GM12892 (cell line): ENCODE results near the gene PRLR.

ENCODE experiments used
- DNase-seq: peaks from one replicate; pipeline ENCODE4 v3.0.0; 2011; ENCODE audit not compliant: insufficient read length
- FAIRE-seq: peaks from 2 replicates; lab custom pipeline; 2011; peaks lifted over from hg19 to GRCh38; lab: Jason Lieb, UNC
- POLR2A ChIP-seq: IDR thresholded peaks from 2 replicates; pipeline ENCODE4 v1.6.1; 2011; ENCODE audit warnings: low read depth, low read length, control low read depth
- POLR2AphosphoS5 ChIP-seq: IDR thresholded peaks from 2 replicates; pipeline ENCODE4 v1.6.1; 2011; ENCODE audit warnings: low read depth, low read length, control low read depth
- TAF1 ChIP-seq: IDR thresholded peaks from 2 replicates; pipeline ENCODE4 v1.6.1; 2011; ENCODE audit warnings: low read depth, mild to moderate bottlenecking, control low read depth, low read length, borderline replicate concordance

Gene PRLR

DNA sequence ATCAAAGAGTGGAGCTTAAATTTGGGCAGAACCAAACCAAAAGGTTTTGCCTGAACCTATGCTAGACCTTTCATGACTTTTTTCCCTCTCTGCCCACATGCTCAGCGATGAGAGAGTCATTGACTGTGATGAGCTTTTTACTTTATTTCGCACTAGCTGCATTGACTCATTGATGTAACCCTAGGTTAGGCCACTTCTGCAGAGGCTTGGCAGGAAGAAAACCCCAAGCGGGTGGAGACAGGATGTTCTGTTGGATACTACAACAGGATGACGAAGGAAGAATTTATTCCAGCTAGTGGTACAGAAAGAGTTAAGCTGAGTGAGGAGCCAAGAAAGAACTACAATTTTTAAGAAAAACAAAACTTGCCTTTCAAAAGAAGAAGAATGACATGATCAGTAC is 201.0 kb downstream of the PRLR start:
- DNase-seq (no peak), FAIRE-seq (no peak)
- TF ChIP-seq POLR2AphosphoS5, result no peak
- TF ChIP-seq POLR2A, result no peak
- TF ChIP-seq TAF1, result no peak

DNA sequence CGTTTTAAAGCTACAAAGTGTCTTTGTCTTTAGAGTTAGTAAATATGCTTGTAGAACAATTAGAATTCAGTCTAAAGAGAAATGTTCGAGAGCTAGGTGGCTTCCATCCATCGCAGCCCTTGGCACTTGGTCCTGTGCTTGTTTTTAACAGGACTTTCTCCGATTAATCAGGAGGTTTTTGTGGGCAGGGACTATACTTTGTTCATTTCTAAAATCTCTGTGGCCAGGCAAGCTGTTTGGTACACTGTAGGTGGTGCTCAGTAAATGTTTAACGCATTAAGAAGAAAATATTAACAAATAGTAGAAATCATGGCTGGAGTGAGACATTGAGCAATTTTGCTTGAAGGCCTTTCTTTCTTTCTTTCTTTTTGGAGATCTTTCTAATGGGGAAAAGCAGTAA is 203.3 kb downstream of the PRLR start:
- no peak for DNase-seq
- TF ChIP-seq POLR2AphosphoS5 (no peak), POLR2A (no peak), TAF1 (no peak)
- no peak for FAIRE-seq

DNA sequence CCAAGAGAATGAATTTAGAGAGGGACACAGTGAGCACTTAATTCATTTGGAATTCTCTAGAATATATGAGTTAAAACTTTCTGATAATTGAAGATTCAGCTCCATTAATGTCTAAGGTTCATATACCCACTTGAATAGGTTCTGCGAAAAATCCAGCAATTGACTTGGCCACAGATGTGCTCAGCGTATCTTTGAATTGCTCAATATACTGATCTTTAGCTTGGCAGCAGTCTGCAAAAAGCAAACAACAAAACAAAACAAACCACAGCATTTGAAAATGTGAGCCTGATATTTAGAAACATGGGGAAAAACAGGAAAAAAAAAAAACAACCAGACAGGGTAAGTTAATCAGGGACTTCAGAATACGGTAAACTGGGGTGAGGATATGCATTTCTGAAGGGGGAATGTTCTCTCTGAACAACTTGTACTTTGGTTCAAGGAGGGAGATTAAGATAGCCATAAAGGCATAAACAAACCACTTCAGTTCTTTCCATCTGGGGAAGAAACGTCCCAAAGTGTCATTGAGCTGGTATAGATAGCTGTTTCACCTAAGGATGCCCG is 203.9 kb downstream of the PRLR start:
- FAIRE-seq (no peak), DNase-seq (no peak)
- TF ChIP-seq POLR2AphosphoS5 (no peak), POLR2A (no peak), TAF1 (no peak)

DNA sequence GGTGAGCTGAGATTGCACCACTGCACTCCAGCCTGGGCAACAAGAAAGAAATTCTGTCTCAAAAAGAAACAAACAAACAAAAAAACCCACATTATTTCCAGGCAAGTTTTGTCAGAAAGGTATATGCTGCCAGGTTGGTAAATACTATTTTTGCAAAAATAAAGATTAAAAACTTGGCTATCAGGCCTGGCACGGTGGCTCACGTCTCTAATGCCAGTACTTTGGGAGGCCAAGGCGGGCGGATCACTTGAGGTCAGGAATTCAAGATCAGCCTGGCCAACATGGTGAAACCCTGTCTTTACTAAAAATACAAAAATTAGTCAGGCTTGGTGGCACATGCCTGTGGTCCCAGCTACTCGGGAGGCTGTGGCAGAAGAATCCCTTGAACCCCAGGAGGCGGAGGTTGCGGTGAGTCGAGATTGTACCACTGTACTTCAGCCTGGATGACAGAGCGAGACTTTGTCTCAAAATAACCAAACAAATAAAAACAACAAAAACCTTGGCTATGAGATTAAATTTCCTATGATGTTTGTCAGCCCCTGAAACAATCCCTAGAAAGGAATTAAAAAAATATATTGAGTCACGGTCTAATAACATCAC is 205.3 kb downstream of the PRLR start:
- TF ChIP-seq TAF1 (no peak), POLR2A (no peak), POLR2AphosphoS5 (no peak)
- DNase-seq (no peak), FAIRE-seq (no peak)

DNA sequence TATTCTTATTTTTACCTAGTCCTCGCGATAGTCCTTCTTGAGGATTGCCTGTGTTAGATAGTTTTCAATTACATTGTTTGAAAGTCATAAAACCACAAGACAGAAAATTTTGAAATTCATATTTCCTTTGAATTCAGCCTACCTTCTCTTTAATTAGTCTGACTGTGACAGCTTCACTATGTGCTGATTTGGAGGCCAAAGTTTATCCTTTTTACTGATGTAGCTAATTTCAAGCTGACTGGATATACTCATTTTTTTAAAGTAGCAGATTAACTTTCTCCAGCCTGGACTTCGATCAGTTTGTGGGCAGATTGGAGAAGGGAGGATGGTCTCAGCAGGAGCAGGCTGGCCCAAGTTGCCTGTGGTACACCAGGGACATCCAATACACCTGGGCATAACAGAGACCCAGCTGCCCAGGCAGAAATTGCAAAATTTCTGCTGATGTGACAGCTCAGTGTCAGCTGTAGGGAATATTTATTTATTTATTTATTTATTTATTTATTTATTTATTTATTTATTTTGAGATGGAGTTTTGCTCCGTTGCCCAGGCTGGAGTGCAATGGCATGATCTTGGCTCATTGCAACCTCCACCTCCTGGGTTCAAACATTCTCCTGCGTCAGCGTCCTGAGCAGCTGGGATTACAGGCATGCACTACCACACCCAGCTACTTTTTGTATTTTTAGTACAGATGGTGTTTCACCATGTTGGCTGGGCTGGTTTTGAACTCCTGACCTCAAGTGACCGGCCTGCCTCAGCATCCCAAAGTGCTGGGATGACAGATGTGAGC is 206.7 kb downstream of the PRLR start:
- TF ChIP-seq POLR2A (no peak), TAF1 (no peak)
- no peak for FAIRE-seq
- no peak for DNase-seq

DNA sequence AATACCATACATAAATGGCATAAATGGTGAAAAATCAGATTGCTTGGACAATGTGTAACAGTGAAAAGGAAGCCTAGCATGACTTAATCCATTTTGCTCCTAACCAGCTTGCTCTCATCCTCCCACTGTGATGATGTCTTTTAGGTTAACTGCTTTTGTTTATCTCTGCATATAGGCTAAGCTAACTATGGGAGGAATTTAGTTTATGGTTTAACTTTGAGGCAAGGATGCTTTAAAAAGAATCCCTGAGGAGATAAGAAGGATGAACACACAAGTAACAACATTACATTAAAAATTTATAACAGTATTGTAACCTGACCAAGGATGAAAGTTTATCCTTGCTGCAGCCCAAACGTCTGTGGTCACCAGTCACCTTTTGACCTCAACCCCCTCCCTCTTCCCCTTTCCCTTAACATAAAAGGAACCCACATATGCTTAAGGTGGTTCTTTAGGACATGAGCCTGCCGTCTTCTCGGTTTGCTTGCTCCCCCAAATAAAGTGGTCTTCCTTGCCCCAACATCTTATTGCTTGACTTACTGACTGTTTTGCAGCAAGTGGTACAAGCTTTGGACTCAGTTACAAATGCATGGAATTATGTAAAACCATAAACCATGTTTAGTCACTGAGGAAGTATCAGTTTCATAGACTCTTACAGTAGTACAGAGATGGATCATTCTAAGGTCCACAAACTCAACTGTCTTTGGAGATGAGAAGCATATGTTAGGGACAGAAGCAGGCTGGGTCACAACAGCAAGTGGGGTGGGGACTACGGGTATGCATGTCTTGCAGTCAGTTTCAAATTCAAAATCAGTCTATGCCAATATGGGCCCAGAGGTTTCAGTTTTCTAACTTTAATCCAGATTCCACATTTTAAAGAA is 213.9 kb downstream of the PRLR start:
- TF ChIP-seq POLR2AphosphoS5 (no peak), TAF1 (no peak), POLR2A (no peak)
- FAIRE-seq, result no peak

DNA sequence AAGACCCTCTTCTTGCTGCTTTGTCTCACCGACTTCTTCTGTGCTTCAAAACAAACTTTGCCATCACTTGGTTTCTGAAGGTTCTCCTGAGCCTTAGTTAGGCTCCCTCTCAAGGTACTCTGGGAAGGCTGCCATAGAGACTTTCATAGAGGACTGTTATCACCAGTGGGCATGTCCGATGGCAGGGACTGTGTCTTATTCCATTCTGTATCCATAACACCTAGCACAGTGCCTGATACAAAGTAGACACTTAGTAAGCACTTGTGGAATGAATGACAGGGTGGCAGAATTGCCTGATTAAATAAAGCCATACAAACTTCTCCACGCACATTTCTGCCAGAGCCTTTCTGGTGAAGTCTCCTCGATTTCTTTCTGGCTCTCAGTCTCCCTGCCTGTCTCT is 215.2 kb downstream of the PRLR start:
- TF ChIP-seq POLR2A (no peak), TAF1 (no peak), POLR2AphosphoS5 (no peak)
- DNase-seq, result no peak
- no peak for FAIRE-seq

More for the DNA sequence above, 213.9 kb downstream of the PRLR start:
- no peak for DNase-seq

DNA sequence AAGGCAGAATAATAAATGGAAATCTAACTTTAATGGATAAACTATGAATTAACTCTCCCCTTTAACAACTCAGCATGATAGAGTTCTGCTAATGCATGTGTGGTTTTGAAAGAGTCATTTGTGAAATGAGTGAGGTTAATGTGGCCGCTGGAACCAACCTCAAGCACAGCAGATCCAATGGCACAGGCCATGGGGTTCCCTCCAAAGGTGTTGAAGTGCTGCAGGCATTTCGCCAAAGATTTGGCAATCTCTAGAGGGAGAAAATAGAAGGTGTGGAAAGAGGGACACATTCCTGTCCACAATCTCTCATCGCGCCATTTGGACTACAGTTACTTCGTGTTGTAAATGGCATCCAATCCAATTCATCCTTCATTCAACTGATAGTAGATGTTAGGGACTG is 217.5 kb downstream of the PRLR start:
- no peak for FAIRE-seq
- TF ChIP-seq POLR2A (no peak), TAF1 (no peak), POLR2AphosphoS5 (no peak)
- DNase-seq, result no peak

DNA sequence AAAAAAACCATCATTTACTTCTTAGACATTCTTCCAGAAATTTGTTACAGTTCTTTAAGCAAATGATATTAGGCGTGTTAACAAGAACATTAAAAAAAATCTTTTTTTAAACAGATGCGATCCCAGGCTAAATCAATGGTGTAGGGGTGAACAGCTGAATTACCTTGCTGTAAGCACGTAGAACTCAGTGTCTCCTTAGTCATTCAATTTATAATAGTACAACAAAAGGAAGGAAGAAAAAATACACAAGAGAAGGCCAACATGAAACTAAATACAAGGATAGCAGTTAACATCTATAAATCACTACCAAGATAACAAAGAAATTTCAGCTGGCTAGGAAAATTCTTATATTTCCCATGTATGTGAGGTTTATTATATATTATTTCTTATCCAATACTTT is 217.9 kb downstream of the PRLR start:
- FAIRE-seq, result no peak
- DNase-seq, result no peak
- TF ChIP-seq POLR2A (no peak), TAF1 (no peak), POLR2AphosphoS5 (no peak)

DNA sequence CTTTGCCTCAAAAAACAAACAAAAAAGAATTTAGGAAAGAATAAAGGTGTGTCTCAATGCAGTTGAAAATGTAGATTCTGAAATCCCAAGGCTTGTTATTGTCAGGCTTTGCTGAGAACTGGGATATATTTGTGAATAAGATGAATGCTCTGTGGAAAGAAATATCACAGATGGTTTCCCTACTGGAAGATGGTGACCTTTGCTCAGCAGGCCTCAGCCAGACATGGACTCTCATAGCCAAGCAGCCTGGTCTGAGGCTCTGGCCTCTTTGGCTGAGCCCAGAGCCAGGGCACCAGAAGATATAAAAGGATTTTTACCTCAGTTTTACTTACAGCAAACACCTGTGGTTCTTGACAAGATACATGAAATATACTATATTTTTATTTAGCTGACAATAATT is 219.6 kb downstream of the PRLR start:
- FAIRE-seq, result no peak
- DNase-seq, result no peak
- TF ChIP-seq POLR2A (no peak), TAF1 (no peak), POLR2AphosphoS5 (no peak)

DNA sequence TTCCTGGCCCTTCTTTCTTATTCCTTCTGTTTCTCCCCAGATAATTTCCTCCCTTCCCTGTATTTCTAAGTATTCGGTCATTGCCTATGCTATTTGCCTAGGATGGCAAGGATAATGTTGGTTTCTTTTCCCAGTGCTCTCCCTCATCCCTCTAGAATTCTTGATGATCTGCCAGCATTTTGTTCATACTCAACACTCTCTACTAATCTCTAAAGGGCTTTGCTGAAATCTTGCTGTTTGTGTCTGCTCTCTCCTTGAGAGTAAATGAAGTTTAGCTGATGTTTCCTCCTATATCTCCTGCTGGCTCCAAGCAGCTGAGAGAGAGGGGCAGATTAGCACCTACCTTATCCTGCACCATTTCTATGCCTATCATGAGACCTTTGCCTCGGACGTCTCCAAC is 220.6 kb downstream of the PRLR start:
- no peak for TF ChIP-seq POLR2A
- TF ChIP-seq POLR2AphosphoS5, result no peak
- no peak for TF ChIP-seq TAF1
- FAIRE-seq (no peak), DNase-seq (no peak)
